ENCODE measurements around the gene SEC24B. TPM values are rescaled to one million over a fixed set of nuclear protein-coding genes. Genes with fewer than 3 reads are reported as not detected.

SEC24B gene
- total and polyA plus RNA-seq, 8 donors = 4.9 to 16.5 (median 12.4) TPM

DNA sequence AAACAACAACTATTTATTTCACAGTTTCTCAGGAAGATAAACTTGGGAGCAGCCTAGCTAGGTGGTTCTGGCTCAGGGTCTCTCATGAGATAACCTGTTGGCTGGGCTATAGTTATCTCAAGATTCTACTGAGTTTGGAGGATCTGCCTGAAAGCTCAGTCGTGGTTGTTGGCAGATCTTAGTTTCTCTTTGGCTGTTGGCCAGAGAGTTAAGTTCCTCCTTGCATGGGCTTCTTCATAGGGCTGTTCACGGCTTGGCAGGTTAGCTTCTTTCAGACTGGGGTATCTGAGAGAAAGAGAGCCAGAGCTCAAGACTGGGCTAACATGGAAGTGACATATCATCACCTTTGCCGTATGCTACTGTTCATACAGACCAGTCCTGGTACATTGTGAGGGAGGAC, 28.7 kb downstream of the SEC24B start:
- FAIRE-seq (no peak), ATAC-seq (peak in 2 of 4 donors; percentile 12 to 15), DNase-seq (no peak)
- no peaks in the 10 kb centered on the region for H3K4me1 ChIP-seq
- TF ChIP-seq, protein P1, sequence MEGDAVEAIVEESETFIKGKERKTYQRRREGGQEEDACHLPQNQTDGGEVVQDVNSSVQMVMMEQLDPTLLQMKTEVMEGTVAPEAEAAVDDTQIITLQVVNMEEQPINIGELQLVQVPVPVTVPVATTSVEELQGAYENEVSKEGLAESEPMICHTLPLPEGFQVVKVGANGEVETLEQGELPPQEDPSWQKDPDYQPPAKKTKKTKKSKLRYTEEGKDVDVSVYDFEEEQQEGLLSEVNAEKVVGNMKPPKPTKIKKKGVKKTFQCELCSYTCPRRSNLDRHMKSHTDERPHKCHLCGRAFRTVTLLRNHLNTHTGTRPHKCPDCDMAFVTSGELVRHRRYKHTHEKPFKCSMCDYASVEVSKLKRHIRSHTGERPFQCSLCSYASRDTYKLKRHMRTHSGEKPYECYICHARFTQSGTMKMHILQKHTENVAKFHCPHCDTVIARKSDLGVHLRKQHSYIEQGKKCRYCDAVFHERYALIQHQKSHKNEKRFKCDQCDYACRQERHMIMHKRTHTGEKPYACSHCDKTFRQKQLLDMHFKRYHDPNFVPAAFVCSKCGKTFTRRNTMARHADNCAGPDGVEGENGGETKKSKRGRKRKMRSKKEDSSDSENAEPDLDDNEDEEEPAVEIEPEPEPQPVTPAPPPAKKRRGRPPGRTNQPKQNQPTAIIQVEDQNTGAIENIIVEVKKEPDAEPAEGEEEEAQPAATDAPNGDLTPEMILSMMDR (IDR thresholded peaks at IDR 0.05) = no peak
- no peak overlapping the region for H3K4me3 ChIP-seq
- intact Hi-C loops (cut with DNase I) = no loop called here
- no peaks in the 10 kb centered on the region for H3K9me3 ChIP-seq
- peaks cover 3 to 12% (median 5%) of the 10 kb centered on the region in 3 donors for H3K36me3 ChIP-seq
- H3K27me3 ChIP-seq = no peaks in the 10 kb centered on the region
- H3K27ac ChIP-seq = no peak overlapping the region
- 63 to 64% methylated on average over 3 of the region's 3 CpGs for WGBS, 2 donors

DNA sequence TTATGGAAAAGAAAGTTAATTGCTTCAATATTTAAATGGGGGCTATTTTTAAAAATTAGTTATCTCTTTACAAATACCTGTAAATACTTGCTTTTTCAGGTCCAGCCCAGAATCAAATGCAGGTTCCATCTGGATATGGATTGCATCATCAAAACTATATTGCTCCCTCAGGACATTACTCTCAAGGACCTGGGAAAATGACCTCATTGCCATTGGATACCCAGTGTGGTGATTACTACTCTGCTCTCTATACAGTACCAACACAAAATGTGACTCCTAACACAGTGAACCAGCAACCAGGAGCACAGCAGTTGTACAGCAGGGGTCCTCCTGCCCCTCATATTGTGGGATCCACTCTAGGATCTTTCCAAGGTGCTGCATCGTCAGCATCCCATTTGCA, 29.2 kb downstream of the SEC24B start:
- FAIRE-seq (no peak), ATAC-seq (peak in 1 of 4 donors; percentile 41), DNase-seq (no peak)
- Histone ChIP-seq H3K4me3 (no peak overlapping the region), H3K27ac (no peak overlapping the region), H3K36me3 (peaks cover 3 to 12% (median 5%) of the 10 kb centered on the region in 3 donors), H3K9me3 (no peaks in the 10 kb centered on the region), H3K27me3 (no peaks in the 10 kb centered on the region), H3K4me1 (no peaks in the 10 kb centered on the region)
- intact Hi-C loops (cut with DNase I) = no loop called here
- WGBS, 2 donors = 99 to 100% methylated on average over 1 of the region's 1 CpG
- TF ChIP-seq, protein P1 (IDR thresholded peaks at IDR 0.05) = no peak

DNA sequence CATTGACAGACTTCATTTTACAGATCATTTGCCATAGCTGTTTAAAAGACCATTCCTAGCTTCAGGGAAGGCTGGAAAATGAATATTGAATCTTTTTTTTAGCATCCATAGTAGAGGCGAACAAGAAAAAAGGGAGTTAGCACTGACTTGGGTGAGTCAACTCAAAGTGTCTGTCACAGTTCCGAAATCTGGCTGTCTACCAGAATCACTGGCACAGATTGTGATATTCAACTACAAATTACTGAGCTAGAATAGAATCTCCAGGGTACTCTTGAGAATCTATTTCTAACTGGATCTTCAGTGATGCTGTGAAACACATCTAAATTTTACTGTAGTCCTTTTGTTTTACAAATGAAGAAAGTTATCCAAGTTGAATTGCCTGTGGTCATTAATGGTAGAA, 31.5 kb downstream of the SEC24B start:
- WGBS, 2 donors = 73 to 74% methylated on average over 2 of the region's 2 CpGs
- Histone ChIP-seq H3K27me3 (no peaks in the 10 kb centered on the region), H3K36me3 (peaks cover 3 to 12% (median 5%) of the 10 kb centered on the region in 3 donors), H3K4me3 (no peak overlapping the region), H3K27ac (no peak overlapping the region), H3K9me3 (no peaks in the 10 kb centered on the region), H3K4me1 (no peaks in the 10 kb centered on the region)
- intact Hi-C loops (cut with DNase I) = no loop called here
- FAIRE-seq (no peak), ATAC-seq (no peak), DNase-seq (no peak)
- TF ChIP-seq, protein P1 (IDR thresholded peaks at IDR 0.05) = no peak

DNA sequence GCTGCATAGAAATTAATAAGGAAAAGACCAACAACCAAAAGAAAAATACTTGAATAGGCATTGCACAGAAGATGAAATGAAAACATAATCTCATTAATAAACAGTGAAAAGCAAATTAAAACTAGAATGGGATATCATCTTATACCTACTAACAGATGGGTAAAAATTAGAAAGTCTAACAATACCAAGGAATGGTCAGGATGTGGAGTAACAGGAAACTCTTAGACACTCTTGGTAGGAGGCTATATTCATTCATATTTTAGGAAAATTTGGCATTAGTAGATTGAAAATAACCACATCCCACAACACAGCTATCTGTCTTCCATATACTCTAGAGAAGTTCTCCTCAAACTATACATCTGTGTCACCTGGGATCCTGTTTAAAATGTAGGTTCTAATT, 36.3 kb downstream of the SEC24B start:
- no peak for FAIRE-seq
- H3K27ac ChIP-seq = no peak overlapping the region
- H3K27me3 ChIP-seq = no peaks in the 10 kb centered on the region
- TF ChIP-seq, protein P1 (IDR thresholded peaks at IDR 0.05) = no peak
- no peaks in the 10 kb centered on the region for H3K9me3 ChIP-seq
- H3K36me3 ChIP-seq = no peaks in the 10 kb centered on the region
- no peak overlapping the region for H3K4me3 ChIP-seq
- intact Hi-C loops (cut with DNase I) = no loop called here
- no peaks in the 10 kb centered on the region for H3K4me1 ChIP-seq
- DNase-seq = no peak
- ATAC-seq = no peak

DNA sequence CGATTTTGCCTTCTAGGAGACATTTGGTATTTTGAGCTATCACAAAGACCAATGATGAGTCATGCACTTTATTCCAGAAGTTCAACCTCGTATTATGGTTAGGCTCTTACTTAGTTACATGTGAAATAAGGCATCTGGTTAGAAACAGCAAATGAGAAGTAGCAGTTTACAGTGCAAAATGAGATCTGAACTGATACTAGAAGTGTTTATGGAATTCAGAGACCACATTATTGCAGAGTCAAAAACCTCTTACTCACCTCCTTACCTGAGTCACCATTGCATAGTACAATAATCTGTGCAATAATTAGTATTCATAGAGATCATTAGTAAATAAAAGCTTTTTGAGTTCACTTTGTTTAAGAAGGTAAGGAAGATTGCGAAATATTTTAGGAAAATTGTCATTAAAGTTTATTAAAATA, 38.7 kb downstream of the SEC24B start:
- TF ChIP-seq, protein P1 (IDR thresholded peaks at IDR 0.05) = no peak
- no peak for DNase-seq
- Histone ChIP-seq H3K36me3 (no peaks in the 10 kb centered on the region), H3K27me3 (no peaks in the 10 kb centered on the region), H3K4me1 (no peaks in the 10 kb centered on the region), H3K4me3 (no peak overlapping the region), H3K9me3 (no peaks in the 10 kb centered on the region), H3K27ac (no peak overlapping the region)
- intact Hi-C loops (cut with DNase I) = no loop called here
- 52 to 59% methylated on average over 3 of the region's 3 CpGs for WGBS, 2 donors
- peak; percentile 63 to 78 (median 66) for ATAC-seq
- FAIRE-seq = no peak
